ENCODE measurements around the gene WFDC8.

DNA sequence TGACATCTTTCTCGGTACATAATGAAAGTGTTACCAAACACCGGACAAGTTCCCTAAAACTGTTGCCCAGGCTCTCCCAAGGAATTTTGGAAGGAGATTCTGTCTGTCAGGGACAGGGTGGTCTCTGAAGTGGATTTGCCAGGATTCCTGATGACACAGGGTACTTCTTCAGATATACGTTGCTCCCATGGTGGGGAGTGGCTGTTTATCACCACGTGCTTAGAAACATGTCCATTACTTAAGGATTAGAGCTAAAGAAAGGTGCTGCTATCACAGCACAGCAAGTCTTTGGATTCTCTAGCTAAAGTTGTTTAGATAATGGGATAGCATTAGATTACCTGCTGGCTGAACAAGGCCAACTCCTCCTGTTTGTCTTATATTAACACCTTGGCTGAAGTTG, 70.0 kb downstream of the WFDC8 start:
- no peak for TF ChIP-seq CTCF (IDR thresholded peaks at IDR 0.05)
- no peak for TF ChIP-seq POLR2A (IDR thresholded peaks at IDR 0.05)
- no peak for TF ChIP-seq EP300 (IDR thresholded peaks at IDR 0.05)

Measured in gastroesophageal sphincter (tissue), 3 donors.